Thymus (tissue), 11 donors: ENCODE results near the gene LMO2. TPM values are rescaled to one million over a fixed set of nuclear protein-coding genes. Genes with fewer than 3 reads are reported as not detected.

Experiments
- DNase-seq, 9 donors: peaks; one replicate each; pipeline ENCODE4 v3.0.0-alpha.2; 2013; ENCODE audit warnings: low spot score in 9 of 9, low read depth in 6 of 9, missing footprints in 1 of 9
- H3K27ac ChIP-seq, 2 donors: one replicate each; pipeline ENCODE4 v1.5.1; 2013; ENCODE audit warnings: control low read depth in 1 of 2, low read depth in 1 of 2, low read length in 1 of 2, mild to moderate bottlenecking in 1 of 2, moderate library complexity in 1 of 2
- H3K27me3 ChIP-seq, 2 donors: one replicate each; pipeline ENCODE4 v1.5.1; 2013; ENCODE audit warnings: low read length in 1 of 2; ENCODE audit not compliant: control insufficient read depth in 2 of 2, insufficient read depth in 1 of 2
- H3K36me3 ChIP-seq, 2 donors: one replicate each; pipeline ENCODE4 v1.5.1; 2013; ENCODE audit warnings: low read length in 1 of 2, mild to moderate bottlenecking in 1 of 2, moderate library complexity in 1 of 2; ENCODE audit not compliant: control insufficient read depth in 2 of 2, insufficient read depth in 2 of 2
- H3K4me1 ChIP-seq, 2 donors: one replicate each; pipeline ENCODE4 v1.5.1; 2013; ENCODE audit warnings: low read length in 2 of 2; ENCODE audit not compliant: control insufficient read depth in 2 of 2, insufficient read depth in 2 of 2
- H3K4me3 ChIP-seq, 2 donors: one replicate each; pipeline ENCODE4 v1.5.1; 2013; ENCODE audit warnings: low read length in 2 of 2, control low read depth in 1 of 2, mild to moderate bottlenecking in 1 of 2
- H3K9me3 ChIP-seq, 2 donors: one replicate each; pipeline ENCODE4 v1.5.1; 2013; ENCODE audit warnings: low read length in 1 of 2, mild to moderate bottlenecking in 1 of 2; ENCODE audit not compliant: control insufficient read depth in 2 of 2, insufficient read depth in 1 of 2
- WGBS: extraction: QIAGEN DNeasy Blood & Tissue Kit; methylation state at CpG from one replicate; pipeline ENCODE4 v1.1.7; 2013; 5-methylcytosine and 5-hydroxymethylcytosine counted together
- polyA plus RNA-seq: library from polyadenylated mRNA; stranded (reverse); fragments of 200-250 nt; gene quantifications from one replicate; pipeline ENCODE4 v1.2.3, GENCODE V29; 2013
- total RNA-seq: library from RNA; stranded (reverse); fragments of 120-200 nt; gene quantifications from one replicate; pipeline ENCODE4 v1.2.4, GENCODE V29; 2013
- donor health status: healthy.

LMO2 gene
- total and polyA plus RNA-seq, 2 donors, result 9.4 to 31.1 TPM

DNA sequence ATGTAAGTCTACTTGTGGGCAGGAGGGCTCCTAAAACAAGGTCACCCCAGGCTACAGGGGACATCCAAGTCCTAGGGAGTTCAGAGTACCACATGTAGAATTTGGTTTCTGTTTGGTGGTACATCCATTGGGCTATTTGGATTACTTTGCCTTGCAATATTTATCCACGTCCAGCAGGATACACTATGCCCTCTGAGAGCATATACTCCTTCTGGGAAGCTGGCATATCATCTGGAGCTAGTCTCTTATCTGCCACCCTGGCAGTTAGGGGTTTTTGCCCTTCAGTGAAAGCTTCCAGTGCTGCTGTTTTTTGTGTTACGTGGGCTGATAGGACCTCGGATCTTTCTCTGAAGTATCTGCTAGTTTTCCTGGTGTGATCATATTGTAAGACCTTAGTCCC, 7.3 kb downstream of the LMO2 start:
- no peak for DNase-seq

DNA sequence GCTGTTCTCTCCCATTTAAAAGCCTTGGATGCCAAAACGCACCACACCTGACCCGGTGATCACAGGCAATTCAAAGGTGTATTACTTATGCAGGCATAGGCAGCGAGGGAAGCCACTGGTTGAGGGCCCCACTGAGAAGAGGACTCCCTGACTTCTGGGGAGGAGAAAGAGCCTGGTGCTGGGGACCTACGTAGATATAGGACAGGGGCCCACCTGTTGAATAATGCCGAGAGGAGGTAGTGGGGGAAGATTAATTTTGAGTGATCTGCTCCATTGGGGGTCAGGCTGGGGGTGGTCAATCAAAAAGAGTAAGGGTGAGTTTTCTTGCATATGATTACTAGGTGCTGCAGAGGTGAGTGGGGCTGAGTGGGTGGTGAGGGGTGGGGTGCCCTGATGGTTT, 7.8 kb downstream of the LMO2 start:
- Histone ChIP-seq H3K9me3 (no peaks in the 10 kb centered on the region), H3K27me3 (peaks cover 2 to 36% of the 10 kb centered on the region in 2 donors), H3K4me3 (no peak overlapping the region), H3K4me1 (no peaks in the 10 kb centered on the region), H3K36me3 (no peaks in the 10 kb centered on the region), H3K27ac (no peak overlapping the region)
- no peak for DNase-seq
- 97% methylated on average over 5 of the region's 5 CpGs for WGBS

More for the DNA sequence above, 7.3 kb downstream of the LMO2 start:
- 96% methylated on average over 3 of the region's 3 CpGs for WGBS
- no peaks in the 10 kb centered on the region for H3K9me3 ChIP-seq
- no peaks in the 10 kb centered on the region for H3K4me1 ChIP-seq
- no peaks in the 10 kb centered on the region for H3K36me3 ChIP-seq
- H3K27me3 ChIP-seq, result peaks cover 2 to 40% of the 10 kb centered on the region in 2 donors
- no peak overlapping the region for H3K27ac ChIP-seq
- no peak overlapping the region for H3K4me3 ChIP-seq

DNA sequence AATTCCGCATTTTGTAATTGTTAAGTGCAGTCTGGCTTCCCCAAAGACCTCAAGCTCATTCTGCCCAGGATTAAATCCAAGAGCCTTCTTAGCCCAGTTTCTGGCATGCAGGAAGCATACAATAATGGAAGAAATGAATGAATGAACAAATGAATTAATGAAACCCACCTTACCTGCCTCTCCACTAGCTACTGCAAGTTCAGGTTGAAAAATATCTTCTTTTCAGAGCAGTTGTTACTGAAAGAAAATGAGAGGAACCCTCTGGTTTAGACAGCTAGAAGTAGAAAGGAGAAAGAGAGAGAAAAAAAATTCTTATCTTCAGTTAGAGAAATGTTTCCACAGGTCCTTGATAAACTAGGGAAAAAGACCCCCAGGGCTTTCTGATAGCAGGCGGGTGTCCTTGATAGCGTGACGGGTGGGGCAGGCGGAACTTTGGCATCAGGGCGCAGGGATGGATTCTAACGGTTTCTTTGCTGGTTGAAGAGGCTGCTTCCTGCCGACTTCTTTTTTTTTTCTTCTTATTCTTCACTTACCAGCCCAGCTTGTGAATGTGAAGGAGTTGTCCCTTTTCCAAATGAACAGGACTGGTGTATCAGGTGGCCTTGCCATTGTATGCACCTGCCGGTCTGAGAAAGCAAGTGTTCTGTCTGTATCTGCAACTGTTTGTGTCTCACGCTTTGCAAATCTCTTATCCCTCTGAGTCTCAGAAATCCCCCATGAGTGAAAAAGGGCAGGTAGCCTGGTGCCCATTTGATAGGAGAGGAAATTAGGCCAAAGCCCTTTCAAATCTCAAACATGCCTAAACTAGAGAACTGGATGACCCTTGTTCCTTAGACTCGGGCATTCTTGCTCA, 10.0 kb downstream of the LMO2 start:
- H3K27me3 ChIP-seq, result peaks cover 2 to 22% of the 10 kb centered on the region in 2 donors
- no peaks in the 10 kb centered on the region for H3K9me3 ChIP-seq
- H3K4me3 ChIP-seq, result no peak overlapping the region
- no peaks in the 10 kb centered on the region for H3K36me3 ChIP-seq
- H3K27ac ChIP-seq, result no peak overlapping the region
- H3K4me1 ChIP-seq, result no peaks in the 10 kb centered on the region
- no peak for DNase-seq
- WGBS, result 23% methylated on average over 11 of the region's 11 CpGs

DNA sequence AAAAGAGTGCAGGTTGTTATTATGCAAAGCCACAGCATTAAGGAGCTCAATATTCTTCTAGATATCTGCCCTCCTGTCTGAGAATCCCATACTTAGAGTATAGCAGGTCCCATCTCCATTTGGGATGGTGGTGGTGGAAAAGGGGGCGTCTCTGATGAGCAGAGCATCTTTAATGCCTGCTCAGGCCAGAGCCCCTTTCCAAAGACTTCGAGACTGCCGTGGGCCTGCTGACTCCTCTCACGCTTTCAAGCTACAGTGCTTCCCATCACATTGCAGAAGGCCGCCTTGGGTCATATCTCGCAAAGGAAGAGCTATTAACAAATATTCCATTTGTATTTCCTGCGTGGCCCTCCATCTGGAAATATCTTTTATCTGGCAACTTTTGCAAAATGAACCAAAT, 10.9 kb downstream of the LMO2 start:
- 75% methylated on average over 7 of the region's 7 CpGs for WGBS
- no peaks in the 10 kb centered on the region for H3K4me1 ChIP-seq
- H3K4me3 ChIP-seq, result no peak overlapping the region
- H3K27me3 ChIP-seq, result peaks cover 2 to 20% of the 10 kb centered on the region in 2 donors
- DNase-seq, result no peak
- H3K36me3 ChIP-seq, result no peaks in the 10 kb centered on the region
- H3K27ac ChIP-seq, result no peak overlapping the region
- H3K9me3 ChIP-seq, result no peaks in the 10 kb centered on the region

DNA sequence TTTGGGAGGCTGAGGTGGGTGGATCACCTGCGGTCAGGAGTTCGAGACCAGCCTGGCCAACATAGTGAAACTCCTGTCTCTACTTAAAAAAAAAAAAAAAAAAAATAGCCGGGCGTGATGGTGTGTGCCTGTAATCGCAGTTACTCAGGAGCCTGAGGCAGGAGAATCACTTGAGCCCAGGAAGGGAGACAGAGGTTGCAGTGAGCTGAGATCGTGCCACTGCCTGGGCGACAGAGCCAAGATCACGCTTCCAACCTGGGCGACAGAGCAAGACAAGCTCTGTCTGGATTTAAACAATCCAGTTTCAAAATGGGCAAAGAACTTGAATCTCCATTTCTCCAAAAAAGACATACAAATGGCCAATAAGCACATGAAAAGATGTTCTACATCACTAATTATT, 12.5 kb downstream of the LMO2 start:
- Histone ChIP-seq H3K27ac (no peak overlapping the region), H3K27me3 (peaks cover 2 to 29% of the 10 kb centered on the region in 2 donors), H3K4me1 (no peaks in the 10 kb centered on the region), H3K9me3 (no peaks in the 10 kb centered on the region), H3K4me3 (no peak overlapping the region), H3K36me3 (no peaks in the 10 kb centered on the region)
- DNase-seq, result no peak
- WGBS, result 88% methylated on average over 9 of the region's 9 CpGs

DNA sequence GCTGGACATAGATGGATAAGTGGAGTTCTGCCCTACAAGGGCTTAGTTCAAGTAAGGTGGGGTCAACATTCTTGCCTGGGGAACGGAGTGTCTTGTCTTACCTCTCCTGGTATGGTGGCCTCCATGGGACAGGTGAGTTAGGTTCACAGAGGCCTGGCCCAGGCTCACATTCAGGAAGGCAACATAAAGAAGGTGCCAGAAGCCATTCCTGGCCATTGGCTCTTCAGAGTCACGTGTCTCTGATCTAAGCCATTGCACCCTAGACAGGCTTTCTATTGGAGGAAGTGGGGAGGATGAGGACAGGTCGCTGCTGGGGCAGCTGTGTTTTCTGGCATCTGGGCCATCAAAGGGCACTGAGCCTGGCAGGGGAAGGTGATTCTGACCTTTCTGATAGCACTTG, 14.8 kb downstream of the LMO2 start:
- 91% methylated on average over 3 of the region's 3 CpGs for WGBS
- no peak overlapping the region for H3K27ac ChIP-seq
- H3K36me3 ChIP-seq, result no peaks in the 10 kb centered on the region
- no peak overlapping the region for H3K4me3 ChIP-seq
- DNase-seq, result no peak
- H3K27me3 ChIP-seq, result peaks cover 3 to 35% of the 10 kb centered on the region in 2 donors
- H3K9me3 ChIP-seq, result no peaks in the 10 kb centered on the region
- no peaks in the 10 kb centered on the region for H3K4me1 ChIP-seq

DNA sequence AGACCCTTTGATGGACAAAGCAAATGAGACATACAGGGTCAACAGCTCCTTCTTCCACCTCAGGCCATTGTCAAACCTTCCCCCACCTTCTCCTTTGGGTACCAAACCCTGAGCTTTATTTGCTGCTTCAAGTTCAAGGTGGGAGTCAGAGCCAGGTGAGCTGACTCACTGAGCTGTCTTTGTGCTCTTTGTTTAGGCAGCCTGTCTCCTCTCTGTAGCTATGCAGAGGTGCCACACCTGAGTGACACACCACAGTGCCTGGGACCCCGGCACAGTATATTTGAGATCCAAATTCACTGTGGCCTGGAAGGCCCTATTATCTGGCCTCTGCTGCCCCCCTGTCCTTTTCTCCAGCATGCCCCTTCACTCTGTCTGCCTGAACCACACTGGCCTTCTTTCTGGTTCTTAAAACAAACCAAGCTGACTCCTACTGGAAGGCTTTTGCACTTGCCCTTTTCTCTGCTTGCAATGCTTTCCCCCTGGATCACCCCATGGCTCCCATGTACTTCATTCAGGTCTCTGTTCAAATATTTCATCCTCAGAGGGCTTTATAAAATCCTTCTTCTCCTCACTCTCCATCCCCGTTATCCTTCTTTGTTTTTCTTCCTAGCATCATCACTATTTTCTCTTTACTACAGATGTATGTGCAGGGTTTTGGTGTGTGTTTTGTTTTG, 16.1 kb downstream of the LMO2 start:
- H3K27ac ChIP-seq, result no peak overlapping the region
- H3K4me1 ChIP-seq, result peaks cover 0 to under 1% of the 10 kb centered on the region in 2 donors
- H3K9me3 ChIP-seq, result no peaks in the 10 kb centered on the region
- no peak overlapping the region for H3K4me3 ChIP-seq
- H3K36me3 ChIP-seq, result no peaks in the 10 kb centered on the region
- peaks cover 11 to 36% of the 10 kb centered on the region in 2 donors for H3K27me3 ChIP-seq
- WGBS, result 98% methylated on average over 2 of the region's 2 CpGs
- no peak for DNase-seq

DNA sequence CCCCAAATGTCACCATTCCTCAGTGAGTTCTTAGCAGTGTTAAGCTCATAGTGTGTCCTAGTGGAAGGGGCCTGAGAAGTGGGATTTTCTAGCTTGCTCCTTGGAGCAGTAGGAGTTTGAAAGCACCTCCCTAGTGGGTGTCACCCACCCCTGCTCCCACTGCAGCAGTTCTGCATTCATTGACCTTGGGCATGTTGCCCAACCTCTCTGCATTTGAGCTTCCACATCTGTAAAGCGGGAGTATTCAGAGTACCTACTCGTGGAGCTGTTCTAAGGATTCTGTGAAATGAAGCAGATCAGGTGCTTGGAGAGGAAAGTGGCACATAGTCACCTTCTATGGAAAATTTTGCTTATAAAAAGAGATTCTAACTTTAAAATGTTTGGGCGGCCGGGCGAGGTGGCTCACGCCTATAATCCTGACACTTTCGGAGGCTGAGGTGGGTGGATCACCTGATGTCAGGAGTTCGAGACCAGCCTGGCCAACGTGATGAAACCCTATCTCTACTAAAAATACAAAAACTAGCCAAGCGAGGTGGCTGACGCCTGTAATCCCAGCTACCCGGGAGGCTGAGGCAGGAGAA, 16.9 kb downstream of the LMO2 start:
- peaks cover 17 to 43% of the 10 kb centered on the region in 2 donors for H3K27me3 ChIP-seq
- no peak overlapping the region for H3K27ac ChIP-seq
- DNase-seq, result no peak
- no peak overlapping the region for H3K4me3 ChIP-seq
- 91% methylated on average over 12 of the region's 12 CpGs for WGBS
- H3K9me3 ChIP-seq, result no peaks in the 10 kb centered on the region
- H3K4me1 ChIP-seq, result peaks cover 4 to 7% of the 10 kb centered on the region in 2 donors
- H3K36me3 ChIP-seq, result no peaks in the 10 kb centered on the region

DNA sequence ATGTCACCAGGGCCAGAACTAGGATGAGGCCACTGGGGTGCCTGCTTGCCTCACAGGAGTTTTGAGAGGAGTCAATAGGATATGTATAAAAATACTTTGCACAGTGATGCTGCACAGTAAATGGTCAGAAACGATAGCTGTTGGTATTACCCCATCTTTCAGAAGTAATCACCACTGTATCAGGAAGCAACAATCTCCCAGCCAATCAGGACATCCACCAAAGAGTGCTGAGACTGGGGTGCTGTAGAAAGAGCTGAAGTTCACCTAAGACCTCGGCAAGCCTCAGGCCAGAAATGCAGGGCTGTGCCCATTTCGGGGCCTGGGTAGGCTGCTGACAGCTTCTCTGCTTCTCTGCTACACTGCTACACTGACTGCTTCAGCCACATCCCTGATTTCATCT, 17.4 kb downstream of the LMO2 start:
- peaks cover 4 to 8% of the 10 kb centered on the region in 2 donors for H3K4me1 ChIP-seq
- no peaks in the 10 kb centered on the region for H3K36me3 ChIP-seq
- peaks cover 22 to 47% of the 10 kb centered on the region in 2 donors for H3K27me3 ChIP-seq
- H3K27ac ChIP-seq, result no peak overlapping the region
- no peak for DNase-seq
- no peak overlapping the region for H3K4me3 ChIP-seq
- WGBS, result 80% methylated on average over 3 of the region's 3 CpGs
- no peaks in the 10 kb centered on the region for H3K9me3 ChIP-seq
